Panc1 (cell line): ENCODE data around the gene TXNRD3.

Experiments used
- CTCF ChIP-seq: fragments of 450-650 bp; IDR thresholded peaks from 2 replicates; pipeline ENCODE4 v1.5.1; 2017; ENCODE audit warnings: mild to moderate bottlenecking
- POLR2AphosphoS5 ChIP-seq: IDR thresholded peaks from 2 replicates; pipeline ENCODE4 v1.6.1; 2012; ENCODE audit warnings: mild to moderate bottlenecking, low read depth, low read length, moderate library complexity

GRCh38 chr3:126692858-126693257, 37.9 kb upstream of the TXNRD3 start:
- TF ChIP-seq CTCF, result no peak
- no peak for TF ChIP-seq POLR2AphosphoS5
